Duodenal mucosa (tissue), 2 donors: ENCODE measurements around the gene HDAC1.
"Not testable (repeated sequence)": the region's sequence is repeated elsewhere in the genome, so short reads cannot be mapped to it uniquely, and the experiment has no call there.

Source experiments
- H3K27ac ChIP-seq: one replicate; pipeline ENCODE4 v1.7.0; 2013; ENCODE audit warnings: low read depth, low read length
- H3K27me3 ChIP-seq, 2 donors: one replicate each; pipeline ENCODE4 v1.7.0; 2013; ENCODE audit warnings: low read length in 2 of 2, control low read depth in 1 of 2; ENCODE audit not compliant: insufficient read depth in 2 of 2, control insufficient read depth in 1 of 2
- H3K36me3 ChIP-seq, 2 donors: one replicate each; pipeline ENCODE4 v1.7.0; 2013; ENCODE audit warnings: low read length in 2 of 2, control low read depth in 1 of 2; ENCODE audit not compliant: insufficient read depth in 2 of 2, control insufficient read depth in 1 of 2
- H3K4me1 ChIP-seq, 2 donors: one replicate each; pipeline ENCODE4 v1.7.0; 2013; ENCODE audit warnings: low read length in 2 of 2, control low read depth in 1 of 2; ENCODE audit not compliant: insufficient read depth in 2 of 2, control insufficient read depth in 1 of 2
- H3K4me3 ChIP-seq, 2 donors: one replicate each; pipeline ENCODE4 v1.7.0; 2013; ENCODE audit warnings: low read length in 2 of 2, low read depth in 1 of 2
- H3K9ac ChIP-seq, 2 donors: one replicate each; pipeline ENCODE4 v1.7.0; 2013; ENCODE audit warnings: low read length in 2 of 2, low read depth in 1 of 2
- H3K9me3 ChIP-seq, 2 donors: one replicate each; pipeline ENCODE4 v1.7.0; 2013; ENCODE audit warnings: low read length in 2 of 2, control low read depth in 1 of 2; ENCODE audit not compliant: control insufficient read depth in 1 of 2

The HDAC1 gene

DNA sequence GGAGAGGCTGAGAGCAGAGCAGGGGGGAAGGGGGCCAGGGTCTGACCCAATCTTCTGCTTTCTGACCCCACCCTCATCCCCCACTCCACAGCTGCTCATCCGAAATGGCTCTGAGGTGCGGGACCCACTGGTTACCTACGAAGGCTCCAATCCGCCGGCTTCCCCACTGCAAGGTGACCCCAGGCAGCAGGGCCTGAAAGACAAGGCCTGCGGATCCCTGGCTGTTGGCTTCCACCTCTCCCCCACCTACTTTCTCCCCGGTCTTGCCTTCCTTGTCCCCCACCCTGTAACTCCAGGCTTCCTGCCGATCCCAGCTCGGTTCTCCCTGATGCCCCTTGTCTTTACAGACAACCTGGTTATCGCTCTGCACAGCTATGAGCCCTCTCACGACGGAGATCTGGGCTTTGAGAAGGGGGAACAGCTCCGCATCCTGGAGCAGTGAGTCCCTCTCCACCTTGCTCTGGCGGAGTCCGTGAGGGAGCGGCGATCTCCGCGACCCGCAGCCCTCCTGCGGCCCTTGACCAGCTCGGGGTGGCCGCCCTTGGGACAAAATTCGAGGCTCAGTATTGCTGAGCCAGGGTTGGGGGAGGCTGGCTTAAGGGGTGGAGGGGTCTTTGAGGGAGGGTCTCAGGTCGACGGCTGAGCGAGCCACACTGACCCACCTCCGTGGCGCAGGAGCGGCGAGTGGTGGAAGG, 17.1 kb upstream of the HDAC1 start:
- H3K4me1 ChIP-seq = peaks cover 8 to 9% of the 10 kb centered on the region in 2 donors
- no peak overlapping the region for H3K27ac ChIP-seq
- H3K4me3 ChIP-seq = no peak overlapping the region
- H3K9ac ChIP-seq = no peak overlapping the region
- no peaks in the 10 kb centered on the region for H3K9me3 ChIP-seq
- H3K27me3 ChIP-seq = no peaks in the 10 kb centered on the region
- H3K36me3 ChIP-seq = peaks cover 0 to 4% of the 10 kb centered on the region in 2 donors

DNA sequence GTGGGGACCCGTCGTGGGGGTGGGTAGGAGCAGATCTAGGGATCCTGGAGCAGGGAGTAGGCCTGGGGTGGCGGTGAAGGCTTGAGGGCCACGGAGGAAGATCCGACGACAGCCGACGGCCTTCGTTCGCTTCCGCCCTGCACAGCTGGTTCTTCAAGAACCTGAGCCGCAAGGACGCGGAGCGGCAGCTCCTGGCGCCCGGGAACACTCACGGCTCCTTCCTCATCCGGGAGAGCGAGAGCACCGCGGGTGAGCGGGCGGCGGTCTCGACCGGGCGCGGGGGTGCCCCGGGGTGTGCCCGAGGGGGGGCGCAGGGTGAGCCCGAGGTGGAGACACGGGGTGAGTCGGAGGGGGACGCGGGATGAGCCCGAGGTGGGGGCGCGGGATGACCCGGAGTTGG, 16.5 kb upstream of the HDAC1 start:
- Histone ChIP-seq H3K36me3 (peaks cover 0 to 7% of the 10 kb centered on the region in 2 donors), H3K27ac (no peak overlapping the region), H3K9me3 (no peaks in the 10 kb centered on the region), H3K4me1 (peaks cover 8 to 9% of the 10 kb centered on the region in 2 donors), H3K27me3 (no peaks in the 10 kb centered on the region), H3K4me3 (peak overlapping the region in 1 of 2 donors; percentile 35), H3K9ac (no peak overlapping the region)

DNA sequence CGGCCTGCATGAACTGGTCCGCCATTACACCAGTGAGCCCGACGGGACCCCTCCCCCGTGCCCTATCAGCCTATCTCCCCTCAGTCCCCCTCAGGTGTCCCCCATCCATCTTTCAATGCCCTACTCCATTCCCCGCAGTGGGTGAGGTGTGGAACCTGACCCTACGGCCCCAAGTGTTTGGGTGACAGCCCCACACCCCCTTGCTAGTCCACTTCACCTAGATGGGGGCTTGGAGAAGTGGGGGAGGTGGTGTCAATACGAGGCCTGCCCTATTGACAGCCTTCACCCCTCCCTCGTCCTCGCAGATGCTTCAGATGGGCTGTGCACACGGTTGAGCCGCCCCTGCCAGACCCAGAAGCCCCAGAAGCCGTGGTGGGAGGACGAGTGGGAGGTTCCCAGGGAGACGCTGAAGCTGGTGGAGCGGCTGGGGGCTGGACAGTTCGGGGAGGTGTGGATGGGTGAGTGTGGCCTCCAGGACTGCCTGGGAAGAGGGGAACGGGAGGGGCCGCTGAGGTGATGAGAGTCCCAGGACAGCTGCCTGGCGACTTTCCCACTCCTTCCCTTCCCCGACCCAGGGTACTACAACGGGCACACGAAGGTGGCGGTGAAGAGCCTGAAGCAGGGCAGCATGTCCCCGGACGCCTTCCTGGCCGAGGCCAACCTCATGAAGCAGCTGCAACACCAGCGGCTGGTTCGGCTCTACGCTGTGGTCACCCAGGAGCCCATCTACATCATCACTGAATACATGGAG, 15.7 kb upstream of the HDAC1 start:
- no peak overlapping the region for H3K9ac ChIP-seq
- H3K27me3 ChIP-seq = no peaks in the 10 kb centered on the region
- no peak overlapping the region for H3K4me3 ChIP-seq
- no peaks in the 10 kb centered on the region for H3K9me3 ChIP-seq
- peaks cover 0 to 7% of the 10 kb centered on the region in 2 donors for H3K36me3 ChIP-seq
- H3K4me1 ChIP-seq = peaks cover 8 to 9% of the 10 kb centered on the region in 2 donors
- H3K27ac ChIP-seq = no peak overlapping the region

DNA sequence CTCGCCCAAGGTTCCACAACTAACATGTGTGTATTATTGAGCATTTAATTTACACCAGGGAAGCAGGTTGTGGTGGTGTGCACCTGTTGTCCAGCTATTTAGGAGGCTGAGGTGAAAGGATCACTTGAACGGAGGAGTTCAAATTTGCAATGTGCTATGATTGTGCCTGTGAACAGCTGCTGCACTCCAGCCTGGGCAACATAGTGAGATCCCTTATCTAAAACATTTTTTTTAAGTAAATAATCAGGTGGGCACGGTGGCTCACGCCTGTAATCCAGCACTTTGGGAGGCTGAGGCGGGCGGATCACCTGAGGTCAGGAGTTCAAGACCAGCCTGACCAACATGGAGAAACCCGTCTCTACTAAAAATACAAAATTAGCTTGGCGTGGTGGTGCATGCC, 7.1 kb upstream of the HDAC1 start:
- not testable (repeated sequence) for H3K27me3 ChIP-seq, H3K9ac ChIP-seq, H3K27ac ChIP-seq, H3K4me3 ChIP-seq, H3K36me3 ChIP-seq, H3K4me1 ChIP-seq, H3K9me3 ChIP-seq

DNA sequence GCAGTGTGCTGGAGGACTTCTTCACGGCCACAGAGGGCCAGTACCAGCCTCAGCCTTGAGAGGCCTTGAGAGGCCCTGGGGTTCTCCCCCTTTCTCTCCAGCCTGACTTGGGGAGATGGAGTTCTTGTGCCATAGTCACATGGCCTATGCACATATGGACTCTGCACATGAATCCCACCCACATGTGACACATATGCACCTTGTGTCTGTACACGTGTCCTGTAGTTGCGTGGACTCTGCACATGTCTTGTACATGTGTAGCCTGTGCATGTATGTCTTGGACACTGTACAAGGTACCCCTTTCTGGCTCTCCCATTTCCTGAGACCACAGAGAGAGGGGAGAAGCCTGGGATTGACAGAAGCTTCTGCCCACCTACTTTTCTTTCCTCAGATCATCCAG, 6.2 kb upstream of the HDAC1 start:
- Histone ChIP-seq H3K9me3 (no peaks in the 10 kb centered on the region), H3K36me3 (no peaks in the 10 kb centered on the region), H3K27ac (no peak overlapping the region), H3K27me3 (no peaks in the 10 kb centered on the region), H3K4me1 (peaks cover 4 to 5% of the 10 kb centered on the region in 2 donors), H3K9ac (no peak overlapping the region), H3K4me3 (no peak overlapping the region)

DNA sequence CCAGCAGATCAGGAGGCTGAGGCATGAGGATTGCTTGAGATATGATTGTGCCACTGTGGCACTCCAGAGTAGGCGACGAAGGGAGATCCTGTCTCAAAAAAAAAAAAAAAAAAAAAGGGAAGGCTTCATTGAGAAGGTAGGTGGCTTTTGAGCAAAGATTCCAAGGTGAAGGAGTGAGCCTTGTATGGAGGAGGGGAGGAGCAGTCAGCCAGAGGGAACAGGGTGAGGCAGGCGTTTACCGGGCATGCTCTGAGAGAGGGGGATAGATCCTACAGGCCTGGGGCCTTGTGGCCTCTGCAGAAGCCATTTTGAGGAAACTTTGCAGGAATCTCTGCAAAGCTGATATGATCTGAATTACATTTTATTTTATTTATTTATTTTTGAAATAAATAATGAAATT, 5.1 kb upstream of the HDAC1 start:
- Histone ChIP-seq H3K4me1 (peaks cover 10 to 12% of the 10 kb centered on the region in 2 donors), H3K9me3 (no peaks in the 10 kb centered on the region), H3K9ac (no peak overlapping the region), H3K4me3 (no peak overlapping the region), H3K27me3 (no peaks in the 10 kb centered on the region), H3K27ac (no peak overlapping the region), H3K36me3 (no peaks in the 10 kb centered on the region)

DNA sequence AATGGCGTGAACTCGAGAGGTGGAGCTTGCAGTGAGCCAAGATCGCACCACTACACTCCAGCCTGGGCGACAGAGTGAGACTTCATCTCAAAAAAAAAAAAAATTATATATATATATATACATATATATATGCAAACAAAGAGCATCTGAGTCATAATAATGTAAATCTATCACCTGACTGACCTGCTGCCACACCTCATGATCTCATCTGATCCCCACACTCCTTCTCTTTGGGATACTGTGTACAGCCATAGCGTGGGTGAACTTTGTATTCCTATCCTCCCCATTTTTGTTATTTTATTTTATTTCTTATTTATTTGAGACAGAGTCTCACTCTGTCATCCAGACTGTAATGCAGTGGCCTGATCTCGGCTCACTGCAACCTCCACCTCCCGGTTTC, 2.6 kb upstream of the HDAC1 start:
- H3K4me1 ChIP-seq = peaks cover 12 to 18% of the 10 kb centered on the region in 2 donors
- H3K4me3 ChIP-seq = no peak overlapping the region
- H3K27ac ChIP-seq = no peak overlapping the region
- H3K9ac ChIP-seq = no peak overlapping the region
- no peaks in the 10 kb centered on the region for H3K27me3 ChIP-seq
- no peaks in the 10 kb centered on the region for H3K9me3 ChIP-seq
- H3K36me3 ChIP-seq = no peaks in the 10 kb centered on the region

DNA sequence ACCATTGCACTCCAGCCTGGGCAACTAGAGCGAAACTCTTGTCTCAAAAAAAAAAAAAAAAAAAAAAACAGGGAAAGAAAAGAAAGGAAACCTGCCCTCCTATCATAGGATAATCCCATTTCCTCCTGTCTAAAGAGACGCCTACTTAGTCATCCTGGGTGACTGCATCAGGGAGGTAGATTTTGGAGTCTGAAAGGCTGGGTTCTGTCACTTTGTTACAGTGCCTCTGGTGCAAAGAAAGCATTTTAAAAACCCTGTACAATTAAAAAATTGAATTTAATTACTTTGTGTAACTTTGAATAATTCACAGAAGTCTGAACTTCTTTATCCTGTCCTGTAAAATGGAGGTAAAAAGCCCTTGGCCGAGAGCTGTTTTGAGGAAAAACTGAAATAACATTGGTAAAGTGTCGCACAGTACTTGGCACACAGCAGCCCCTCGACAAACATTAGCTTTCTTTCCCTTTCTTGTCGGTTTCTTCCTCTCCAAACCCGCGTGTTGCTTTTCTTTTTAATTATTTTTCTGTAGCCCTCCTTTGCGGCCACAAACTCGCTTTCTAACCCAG, 657 bp upstream of the HDAC1 start:
- Histone ChIP-seq H3K4me3 (peak overlapping the region; percentile 69 to 81), H3K4me1 (peaks cover 18 to 27% of the 10 kb centered on the region in 2 donors), H3K27me3 (no peaks in the 10 kb centered on the region), H3K27ac (peak overlapping the region; percentile 82), H3K9me3 (no peaks in the 10 kb centered on the region), H3K9ac (peak overlapping the region; percentile 80 to 82), H3K36me3 (no peaks in the 10 kb centered on the region)

DNA sequence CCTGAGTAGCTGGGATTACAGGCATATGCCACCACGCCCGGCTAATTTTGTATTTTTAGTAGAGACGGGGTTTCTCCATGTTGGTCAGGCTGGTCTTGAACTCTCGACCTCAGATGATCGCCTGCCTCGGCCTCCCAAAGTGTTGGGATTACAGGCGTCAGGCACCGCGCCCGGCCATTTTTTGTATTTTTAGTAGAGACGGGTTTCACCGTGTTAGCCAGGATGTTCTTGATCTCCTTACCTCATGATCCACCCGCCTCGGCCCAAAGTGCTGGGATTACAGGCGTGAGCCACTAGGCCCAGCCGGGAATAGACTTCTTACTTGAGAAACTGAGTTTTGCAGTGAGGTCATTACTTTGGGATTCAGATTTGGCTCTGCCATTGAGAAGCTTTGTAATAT, 6.3 kb downstream of the HDAC1 start:
- not testable (repeated sequence) for H3K9ac ChIP-seq, H3K9me3 ChIP-seq

DNA sequence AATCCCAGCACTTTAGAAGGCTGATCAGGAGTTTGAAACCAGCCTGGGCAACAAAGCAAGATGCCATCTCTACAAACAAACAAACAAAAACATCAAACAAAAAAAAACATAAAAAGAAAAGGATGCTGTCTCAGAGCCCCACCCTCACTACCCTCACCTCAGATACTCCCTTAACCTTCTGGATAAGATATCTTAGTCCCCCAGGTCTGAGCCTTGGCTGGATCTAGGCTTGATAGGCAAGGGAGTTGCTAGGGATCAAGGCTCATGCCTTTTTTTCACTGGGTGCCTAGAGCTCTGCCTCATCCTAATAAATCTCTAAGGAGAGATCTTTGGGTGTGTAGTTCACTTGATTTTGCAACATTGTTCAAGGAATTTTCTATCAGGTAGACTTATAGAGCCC, 7.4 kb downstream of the HDAC1 start:
- Histone ChIP-seq H3K36me3 (peaks cover 21 to 26% of the 10 kb centered on the region in 2 donors), H3K27me3 (no peaks in the 10 kb centered on the region), H3K9me3 (no peaks in the 10 kb centered on the region), H3K4me3 (no peak overlapping the region), H3K9ac (no peak overlapping the region), H3K4me1 (peaks cover 0 to 14% of the 10 kb centered on the region in 2 donors), H3K27ac (no peak overlapping the region)

More for the DNA sequence above, 6.3 kb downstream of the HDAC1 start:
- Histone ChIP-seq H3K4me1 (peaks cover 2 to 14% of the 10 kb centered on the region in 2 donors), H3K36me3 (peaks cover 10 to 15% of the 10 kb centered on the region in 2 donors)
- H3K4me3 ChIP-seq, H3K27ac ChIP-seq, H3K27me3 ChIP-seq: not testable (repeated sequence)
